H9 (cell line): ENCODE data around the gene CDH8. TPM values are rescaled to one million over a fixed set of nuclear protein-coding genes. Genes with fewer than 3 reads are reported as not detected.

Source experiments
- DNase-seq: peaks from one replicate; pipeline ENCODE4 v3.0.0-alpha.2; 2017
- H2AFZ ChIP-seq: one replicate; pipeline ENCODE4 v1.6.1; 2013; ENCODE audit warnings: mild to moderate bottlenecking, low read length, control low read depth, moderate library complexity
- H2AK5ac ChIP-seq: 2 replicates; pipeline ENCODE4 v1.6.1; 2013; ENCODE audit warnings: low read length, control low read depth, mixed read lengths; ENCODE audit not compliant: insufficient read length
- H2BK120ac ChIP-seq: one replicate; pipeline ENCODE4 v1.6.1; 2013; ENCODE audit warnings: low read depth, mild to moderate bottlenecking, low read length, control low read depth, inconsistent platforms; ENCODE audit not compliant: poor library complexity, severe bottlenecking
- H2BK12ac ChIP-seq: 2 replicates; pipeline ENCODE4 v1.6.1; 2013; ENCODE audit warnings: low read length, control low read depth, mixed read lengths, low read depth; ENCODE audit not compliant: insufficient read length
- H2BK15ac ChIP-seq: 2 replicates; pipeline ENCODE4 v1.6.1; 2013; ENCODE audit warnings: low read depth, low read length, control low read depth
- H2BK20ac ChIP-seq: one replicate; pipeline ENCODE4 v1.6.1; 2013; ENCODE audit warnings: low read depth, mild to moderate bottlenecking, low read length, control low read depth, inconsistent platforms; ENCODE audit not compliant: poor library complexity, severe bottlenecking
- H2BK5ac ChIP-seq: 2 replicates; pipeline ENCODE4 v1.6.1; 2013; ENCODE audit warnings: low read length, control low read depth, mixed read lengths; ENCODE audit not compliant: insufficient read length
- H3K14ac ChIP-seq: 2 replicates; pipeline ENCODE4 v1.6.1; 2013; ENCODE audit warnings: low read length, control low read depth; ENCODE audit not compliant: insufficient read depth
- H3K18ac ChIP-seq: 2 replicates; pipeline ENCODE4 v1.6.1; 2013; ENCODE audit warnings: low read depth, mild to moderate bottlenecking, mixed read lengths, low read length, control low read depth; ENCODE audit not compliant: insufficient read length
- H3K23ac ChIP-seq: 2 replicates; pipeline ENCODE4 v1.6.1; 2013; ENCODE audit warnings: low read length, control low read depth, mixed read lengths, low read depth; ENCODE audit not compliant: insufficient read length
- H3K23me2 ChIP-seq: 2 replicates; pipeline ENCODE4 v1.6.1; 2013; ENCODE audit warnings: low read depth, mild to moderate bottlenecking, mixed read lengths, low read length, control low read depth; ENCODE audit not compliant: insufficient read length, poor library complexity, severe bottlenecking
- H3K27ac ChIP-seq: 2 replicates; pipeline ENCODE4 v1.5.1; 2013; ENCODE audit warnings: low read length, control low read depth, mixed read lengths, low read depth; ENCODE audit not compliant: insufficient read length
- H3K27me3 ChIP-seq: 2 replicates; pipeline ENCODE4 v1.6.1; 2013; ENCODE audit warnings: low read length, control low read depth, inconsistent platforms; ENCODE audit not compliant: insufficient read depth
- H3K4ac ChIP-seq: 2 replicates; pipeline ENCODE4 v1.6.1; 2013; ENCODE audit warnings: low read depth, mild to moderate bottlenecking, control low read depth, inconsistent platforms, low read length, moderate library complexity
- H3K4me1 ChIP-seq: 2 replicates; pipeline ENCODE4 v1.6.1; 2013; ENCODE audit warnings: low read length, control low read depth, inconsistent platforms; ENCODE audit not compliant: insufficient read depth
- H3K4me2 ChIP-seq: 2 replicates; pipeline ENCODE4 v1.6.1; 2013; ENCODE audit warnings: low read length, control low read depth, mixed read lengths; ENCODE audit not compliant: insufficient read length, insufficient read depth
- H3K56ac ChIP-seq: 2 replicates; pipeline ENCODE4 v1.6.1; 2013; ENCODE audit warnings: low read depth, mild to moderate bottlenecking, mixed read lengths, low read length, control low read depth; ENCODE audit not compliant: insufficient read length
- H3K79me1 ChIP-seq: 2 replicates; pipeline ENCODE4 v1.6.1; 2013; ENCODE audit warnings: low read depth, mild to moderate bottlenecking, moderate library complexity, low read length, control low read depth, inconsistent platforms; ENCODE audit not compliant: insufficient read depth, poor library complexity, severe bottlenecking
- H3K79me2 ChIP-seq: 2 replicates; pipeline ENCODE4 v1.6.1; 2013; ENCODE audit warnings: low read length, control low read depth, inconsistent platforms; ENCODE audit not compliant: insufficient read depth
- H3K9ac ChIP-seq: 2 replicates; pipeline ENCODE4 v1.6.1; 2013; ENCODE audit warnings: low read length, control low read depth, mixed read lengths; ENCODE audit not compliant: insufficient read length; ENCODE audit errors: extremely low read depth
- H3K9me3 ChIP-seq: one replicate; pipeline ENCODE4 v1.6.1; 2013; ENCODE audit warnings: low read depth, low read length, inconsistent platforms; ENCODE audit not compliant: control insufficient read depth
- H3T11ph ChIP-seq: one replicate; pipeline ENCODE4 v1.6.1; 2013; ENCODE audit warnings: mild to moderate bottlenecking, low read length, control low read depth, inconsistent platforms
- H4K20me1 ChIP-seq: one replicate; pipeline ENCODE4 v1.6.1; 2013; ENCODE audit not compliant: control insufficient read depth, insufficient read length, insufficient read depth
- H4K5ac ChIP-seq: 2 replicates; pipeline ENCODE4 v1.6.1; 2013; ENCODE audit warnings: low read depth, mild to moderate bottlenecking, mixed read lengths, low read length, control low read depth; ENCODE audit not compliant: insufficient read length
- H4K8ac ChIP-seq: replicated peaks from 2 replicates; pipeline ENCODE4 v1.6.1; 2013; ENCODE audit warnings: low read length, control low read depth, mixed read lengths, low read depth; ENCODE audit not compliant: insufficient read length
- H4K91ac ChIP-seq: 2 replicates; pipeline ENCODE4 v1.6.1; 2013; ENCODE audit warnings: low read depth, mild to moderate bottlenecking, moderate library complexity, mixed read lengths, low read length, control low read depth; ENCODE audit not compliant: insufficient read length
- H3K27ac Mint-ChIP-seq, 3 experiments: 2 replicates in 2 of 3; 3 replicates in 1 of 3; pipeline ENCODE4 v1.8.0; 2020 to 2021; ENCODE audit warnings: mixed read lengths in 3 of 3, mild to moderate bottlenecking in 1 of 3, moderate library complexity in 1 of 3
- H3K27me3 Mint-ChIP-seq: 2 replicates; pipeline ENCODE4 v1.8.0; 2021; ENCODE audit warnings: low read depth, mild to moderate bottlenecking, moderate library complexity, mixed read lengths
- H3K36me3 Mint-ChIP-seq, 3 experiments: 2 replicates in 2 of 3; 3 replicates in 1 of 3; pipeline ENCODE4 v1.8.0; 2020 to 2021; ENCODE audit warnings: low read depth in 3 of 3, mixed read lengths in 3 of 3; ENCODE audit not compliant: insufficient read depth in 1 of 3
- H3K4me1 Mint-ChIP-seq, 2 experiments: 2 replicates each; pipeline ENCODE4 v1.8.0; 2020; ENCODE audit warnings: mixed read lengths in 2 of 2
- H3K4me3 Mint-ChIP-seq, 2 experiments: 2 replicates in 1 of 2; 3 replicates in 1 of 2; pipeline ENCODE4 v1.8.0; 2020 to 2021; ENCODE audit warnings: mild to moderate bottlenecking in 2 of 2, mixed read lengths in 2 of 2, moderate library complexity in 1 of 2
- H3K9me3 Mint-ChIP-seq, 2 experiments: 2 replicates in 1 of 2; 3 replicates in 1 of 2; pipeline ENCODE4 v1.8.0; 2020; ENCODE audit warnings: mild to moderate bottlenecking in 2 of 2, mixed read lengths in 2 of 2, moderate library complexity in 1 of 2
- WGBS: extraction: QIAGEN DNeasy Blood & Tissue Kit; methylation state at CpG from one replicate; pipeline ENCODE4 v1.1.7; 2013; ENCODE audit warnings: missing lambda C conversion rate, low lambda C conversion rate, mixed read lengths; ENCODE audit not compliant: insufficient read length; ENCODE audit errors: extremely low coverage; 5-methylcytosine and 5-hydroxymethylcytosine counted together
- total RNA-seq: library from RNA; stranded (reverse); gene quantifications from 2 replicates; pipeline ENCODE4 v1.2.1, GENCODE V29; 2021
- TF ChIP-seq, protein P1 (sequence below): fragments of 200-600 bp; sonication (generic); conservative IDR thresholded peaks from 3 replicates; pipeline ENCODE4 v1.8.0; 2021; ENCODE audit warnings: antibody characterized with exemption, mild to moderate bottlenecking

The CDH8 gene
- total RNA-seq, 1 experiment from 2014 or later = 12.0 TPM

DNA sequence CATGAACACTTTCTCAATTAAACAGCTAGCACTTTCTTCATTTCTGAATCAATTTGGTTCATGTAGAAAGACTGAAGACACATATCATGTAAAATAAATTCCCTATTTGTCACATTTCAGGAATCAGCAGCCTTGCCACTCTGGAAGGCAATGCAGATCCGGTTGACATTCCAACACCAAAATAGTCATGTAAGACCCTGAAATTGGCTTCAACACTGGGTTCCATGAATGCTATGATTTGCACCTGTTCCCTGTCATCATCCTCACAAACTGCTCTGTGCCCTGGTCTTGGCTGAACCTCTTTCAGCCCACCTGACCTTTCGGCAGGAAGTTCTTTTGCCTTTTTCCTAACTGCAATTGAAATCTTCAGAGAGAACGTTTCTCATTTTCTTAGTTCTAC lies 156.9 kb downstream of the CDH8 start:
- no peaks in the 10 kb centered on the region for H3K79me2 ChIP-seq
- no peak overlapping the region for H2BK120ac ChIP-seq
- H2BK5ac ChIP-seq = no peak overlapping the region
- H2AK5ac ChIP-seq = no peak overlapping the region
- no peak overlapping the region for H4K8ac ChIP-seq
- no peak overlapping the region for H2BK12ac ChIP-seq
- no peak overlapping the region for H3K9ac ChIP-seq
- H3K18ac ChIP-seq = no peak overlapping the region
- H3K9me3 ChIP-seq = no peaks in the 10 kb centered on the region
- H3K4me3 Mint-ChIP-seq = no peak overlapping the region
- H2BK15ac ChIP-seq = no peak overlapping the region
- H3K4me1 ChIP-seq = no peaks in the 10 kb centered on the region
- no peak overlapping the region for H3K56ac ChIP-seq
- no peak overlapping the region for H3K4ac ChIP-seq
- no peaks in the 10 kb centered on the region for H3K27me3 Mint-ChIP-seq
- peak overlapping the region in 1 of 3 experiments; percentile 91; a peak in 2 of 7 replicates for H3K27ac Mint-ChIP-seq
- H3K23me2 ChIP-seq = no peaks in the 10 kb centered on the region
- peaks cover 4 to 13% of the 10 kb centered on the region in 2 experiments; a peak in 2 of 4 replicates for H3K4me1 Mint-ChIP-seq
- H3K36me3 Mint-ChIP-seq = peaks cover 2 to 19% (median 14%) of the 10 kb centered on the region in 3 experiments; a peak in 4 of 7 replicates
- H3K9me3 Mint-ChIP-seq = peaks cover 0 to 4% of the 10 kb centered on the region in 2 experiments; a peak in 1 of 5 replicates
- H3K4me2 ChIP-seq = no peak overlapping the region
- H3K27me3 ChIP-seq = no peaks in the 10 kb centered on the region
- TF ChIP-seq, protein P1, sequence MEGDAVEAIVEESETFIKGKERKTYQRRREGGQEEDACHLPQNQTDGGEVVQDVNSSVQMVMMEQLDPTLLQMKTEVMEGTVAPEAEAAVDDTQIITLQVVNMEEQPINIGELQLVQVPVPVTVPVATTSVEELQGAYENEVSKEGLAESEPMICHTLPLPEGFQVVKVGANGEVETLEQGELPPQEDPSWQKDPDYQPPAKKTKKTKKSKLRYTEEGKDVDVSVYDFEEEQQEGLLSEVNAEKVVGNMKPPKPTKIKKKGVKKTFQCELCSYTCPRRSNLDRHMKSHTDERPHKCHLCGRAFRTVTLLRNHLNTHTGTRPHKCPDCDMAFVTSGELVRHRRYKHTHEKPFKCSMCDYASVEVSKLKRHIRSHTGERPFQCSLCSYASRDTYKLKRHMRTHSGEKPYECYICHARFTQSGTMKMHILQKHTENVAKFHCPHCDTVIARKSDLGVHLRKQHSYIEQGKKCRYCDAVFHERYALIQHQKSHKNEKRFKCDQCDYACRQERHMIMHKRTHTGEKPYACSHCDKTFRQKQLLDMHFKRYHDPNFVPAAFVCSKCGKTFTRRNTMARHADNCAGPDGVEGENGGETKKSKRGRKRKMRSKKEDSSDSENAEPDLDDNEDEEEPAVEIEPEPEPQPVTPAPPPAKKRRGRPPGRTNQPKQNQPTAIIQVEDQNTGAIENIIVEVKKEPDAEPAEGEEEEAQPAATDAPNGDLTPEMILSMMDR = no peak
- H2AFZ ChIP-seq = no peak overlapping the region
- DNase-seq = no peak
- no peak overlapping the region for H4K91ac ChIP-seq
- H3K23ac ChIP-seq = no peak overlapping the region
- H4K5ac ChIP-seq = no peak overlapping the region
- no peak overlapping the region for H3T11ph ChIP-seq
- no CpG with 5 or more reads among the region's 3 CpGs for WGBS
- H4K20me1 ChIP-seq = no peaks in the 10 kb centered on the region
- no peak overlapping the region for H3K27ac ChIP-seq
- no peak overlapping the region for H3K14ac ChIP-seq
- no peak overlapping the region for H2BK20ac ChIP-seq
- H3K79me1 ChIP-seq = no peaks in the 10 kb centered on the region
